Stimulated activated naive CD4-positive, alpha-beta T cell treated with Interleukin-2 at 50 U/mL for 16 hours (primary cell): ENCODE data around the gene PRDM16.

Experiments used
- DNase-seq: peaks from one replicate; lab custom pipeline; 2025; lab: John Stamatoyannopoulos, UW

PRDM16 gene

DNA sequence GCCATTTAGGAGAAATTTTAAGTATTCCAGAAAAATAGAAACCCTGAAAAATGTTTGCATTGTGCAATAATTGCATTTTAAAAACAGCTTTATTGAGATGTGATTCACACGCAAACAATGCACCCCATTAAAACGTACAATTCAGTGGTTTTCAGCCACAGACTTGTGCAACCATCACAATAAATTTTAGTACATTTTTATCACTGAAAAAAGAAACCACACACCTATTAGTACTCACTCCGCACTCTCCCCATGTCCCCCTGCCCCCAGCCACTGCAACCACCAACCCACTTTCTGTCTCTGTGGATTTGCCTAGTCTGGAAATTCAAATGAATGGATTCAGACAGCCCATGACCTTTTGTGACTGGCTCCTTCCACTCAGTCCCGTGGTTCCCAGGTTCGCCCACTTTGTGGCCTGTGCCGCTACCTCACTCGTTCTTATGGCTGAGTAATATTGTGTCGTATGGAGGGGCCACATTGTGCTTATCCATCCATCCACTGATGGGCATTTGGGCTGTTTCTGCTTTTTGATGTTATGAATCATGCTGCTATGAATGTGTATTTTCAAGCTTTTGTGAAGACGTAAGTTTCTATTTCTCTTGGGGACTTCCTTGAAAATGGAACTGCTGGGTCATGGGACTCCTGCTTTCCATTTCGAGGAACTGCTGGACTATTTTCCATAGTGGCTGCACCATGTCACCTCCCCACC, 237.7 kb downstream of the PRDM16 start:
- no peak for DNase-seq

DNA sequence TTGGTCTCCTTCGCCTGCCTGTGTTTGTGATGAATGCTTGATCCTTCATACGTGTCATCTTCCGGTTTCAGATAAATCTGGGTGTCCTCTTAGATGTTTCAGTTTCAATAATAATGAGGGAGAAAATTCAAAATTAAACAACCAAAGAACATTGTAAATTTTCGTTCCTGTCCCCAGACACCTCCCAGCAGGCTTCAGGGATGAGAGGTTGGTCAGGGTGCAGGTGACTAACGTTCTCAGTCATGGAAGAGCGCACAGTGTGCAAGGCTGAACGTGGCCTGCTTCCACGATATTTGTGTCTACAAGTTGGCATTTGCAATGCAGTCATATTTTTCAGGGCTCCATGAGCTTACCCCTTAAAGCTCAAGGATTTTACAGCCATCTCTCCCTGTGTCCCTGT, 238.4 kb downstream of the PRDM16 start:
- DNase-seq: no peak

DNA sequence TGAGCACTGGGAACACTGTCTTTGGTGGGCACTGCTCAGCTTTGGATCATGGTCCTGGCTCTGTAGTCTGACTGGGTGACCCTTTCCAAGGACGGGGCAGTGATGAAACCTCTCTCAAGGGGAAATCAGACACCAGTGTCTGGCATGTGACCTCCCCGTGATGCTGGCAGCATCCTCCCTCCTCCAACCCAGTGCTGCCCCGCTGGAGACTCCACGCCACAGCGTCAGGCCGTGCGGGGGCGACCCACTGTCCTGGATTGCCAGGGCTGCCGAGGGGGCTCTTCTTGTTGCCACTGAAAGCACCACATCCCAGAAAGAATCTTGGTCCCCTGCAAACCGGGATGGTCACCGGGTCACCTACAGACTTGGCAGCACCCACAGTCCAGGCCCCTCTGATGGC, 239.1 kb downstream of the PRDM16 start:
- no peak for DNase-seq

DNA sequence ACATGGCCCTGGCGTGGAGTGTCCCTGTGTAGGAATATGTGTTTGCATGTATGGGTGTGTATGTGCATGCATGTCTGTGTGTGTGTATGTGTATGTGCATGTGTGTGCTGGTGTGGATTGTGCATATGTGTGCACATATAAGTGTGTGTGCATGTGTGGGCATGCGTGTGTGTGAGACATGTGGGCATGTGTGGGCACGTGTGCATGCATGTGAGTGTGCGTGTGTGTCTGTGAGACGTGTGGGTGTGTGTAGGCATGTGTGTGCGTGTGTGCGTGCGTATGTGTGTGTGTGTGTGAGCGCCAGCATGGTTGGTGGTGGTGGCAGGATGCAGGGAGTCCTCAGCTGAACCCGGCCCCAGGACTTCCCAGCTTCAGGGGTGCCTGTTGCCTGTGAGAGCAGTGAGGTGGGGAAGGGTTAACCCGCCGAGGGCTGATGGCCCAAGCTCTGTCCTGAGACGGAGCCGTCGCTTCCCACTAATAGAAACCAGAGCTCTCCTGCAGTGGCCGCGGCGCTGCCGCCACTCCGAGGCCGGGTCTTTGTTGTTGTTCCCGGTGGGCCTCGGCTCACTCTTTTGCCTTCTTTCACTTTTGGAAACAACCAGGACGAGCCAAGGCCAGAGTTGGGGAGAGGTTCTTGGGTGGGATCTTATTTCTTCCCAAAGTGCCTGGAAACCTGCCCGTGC, 241.9 kb downstream of the PRDM16 start:
- no peak for DNase-seq

DNA sequence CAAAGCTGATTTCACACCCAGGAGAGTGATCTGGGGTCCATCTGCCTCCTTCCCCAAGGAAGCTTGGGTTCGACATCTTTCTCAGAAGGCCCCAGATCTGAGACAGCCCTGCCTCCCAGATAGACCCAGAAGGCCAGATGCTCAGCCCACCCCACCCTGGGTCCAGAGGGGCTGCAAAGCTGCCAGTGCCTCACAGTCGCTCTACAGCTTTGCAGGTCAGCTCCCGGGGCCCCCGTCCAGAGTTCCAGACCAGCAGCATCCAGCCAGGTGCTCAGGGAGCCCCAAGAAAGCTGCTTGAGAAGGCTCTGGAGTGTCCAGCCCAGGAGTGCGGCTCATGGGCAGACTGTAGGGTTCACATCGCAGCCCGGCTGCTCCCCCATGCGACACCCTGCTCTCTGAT, 242.7 kb downstream of the PRDM16 start:
- DNase-seq: no peak

DNA sequence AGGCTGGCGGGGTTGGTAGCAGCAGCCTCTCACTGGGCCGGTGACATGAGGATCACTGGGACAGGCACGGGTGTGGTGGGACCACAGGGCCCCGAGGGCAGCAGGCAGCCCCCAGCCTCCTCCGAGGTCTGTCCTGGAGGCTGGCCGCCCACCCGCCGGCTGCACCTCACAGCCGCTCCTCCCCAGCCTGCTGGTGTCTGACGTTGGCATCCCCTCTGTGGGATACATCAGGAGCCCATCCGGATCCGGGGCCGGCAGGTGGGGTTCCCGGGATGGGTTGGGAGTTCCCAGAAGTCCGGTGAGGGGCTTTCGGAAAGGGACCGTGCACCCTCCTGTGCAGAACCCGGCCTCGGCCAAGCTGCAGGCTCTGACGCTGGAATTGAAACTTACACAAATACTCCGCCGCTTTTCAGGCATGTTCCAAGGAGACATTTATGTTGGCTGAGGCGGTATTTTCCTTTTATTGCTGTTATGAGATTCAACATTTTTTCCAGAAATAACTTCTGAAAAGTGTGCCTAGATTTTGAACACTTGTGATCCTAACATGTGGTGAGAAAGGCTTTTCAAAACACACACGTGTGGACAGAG, 243.4 kb downstream of the PRDM16 start:
- DNase-seq: no peak

DNA sequence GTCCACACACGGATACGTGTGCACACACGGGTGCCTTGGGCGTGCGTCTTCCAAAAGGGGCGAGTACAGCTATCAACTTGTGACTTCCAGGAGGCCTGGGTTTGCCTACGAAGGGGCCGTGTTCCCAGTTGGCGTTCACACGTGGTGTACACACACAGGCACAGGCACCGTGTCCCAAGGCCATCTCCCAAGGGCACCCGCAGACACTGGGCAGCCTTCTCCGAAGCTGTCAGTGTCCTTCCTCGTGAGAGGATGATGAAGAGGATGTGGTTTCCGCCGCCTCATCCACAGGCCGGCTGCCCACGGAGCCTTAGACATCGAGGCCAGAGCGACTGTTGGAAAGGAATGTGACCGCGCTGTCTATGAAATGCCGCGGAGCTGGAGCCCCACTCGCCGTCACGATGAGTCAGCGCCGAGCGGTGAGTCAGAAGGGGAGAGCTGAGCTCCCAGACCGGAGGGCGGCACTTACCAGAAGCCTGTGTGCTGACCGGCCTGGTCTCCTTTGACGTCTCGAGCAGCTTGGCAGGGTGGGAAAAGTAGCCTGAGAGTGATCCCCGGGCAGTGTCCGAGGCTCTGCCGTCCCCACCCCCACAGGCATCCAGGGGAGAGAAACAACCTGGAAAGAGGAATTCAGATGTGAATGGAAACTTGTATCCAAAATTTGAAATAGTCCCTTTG, 244.0 kb downstream of the PRDM16 start:
- DNase-seq: no peak

DNA sequence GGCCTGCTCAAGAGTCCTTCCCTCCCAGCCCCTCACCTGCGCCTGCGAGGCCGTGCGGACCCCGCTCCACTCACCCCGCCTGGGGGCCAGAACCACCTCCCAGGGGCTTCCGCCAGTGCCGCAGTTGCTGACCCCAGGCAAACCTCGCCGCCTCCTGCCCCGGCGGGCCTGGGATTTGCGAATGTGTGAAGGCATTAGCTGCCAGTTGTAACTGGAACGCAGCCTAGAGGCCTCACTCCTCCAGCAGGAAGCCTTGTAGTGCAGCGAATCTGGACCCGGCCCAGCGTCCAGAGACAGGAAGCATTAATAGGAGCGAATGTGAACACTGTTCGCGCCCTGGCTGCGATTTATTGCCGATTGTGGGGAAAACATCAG, 244.6 kb downstream of the PRDM16 start:
- no peak for DNase-seq

DNA sequence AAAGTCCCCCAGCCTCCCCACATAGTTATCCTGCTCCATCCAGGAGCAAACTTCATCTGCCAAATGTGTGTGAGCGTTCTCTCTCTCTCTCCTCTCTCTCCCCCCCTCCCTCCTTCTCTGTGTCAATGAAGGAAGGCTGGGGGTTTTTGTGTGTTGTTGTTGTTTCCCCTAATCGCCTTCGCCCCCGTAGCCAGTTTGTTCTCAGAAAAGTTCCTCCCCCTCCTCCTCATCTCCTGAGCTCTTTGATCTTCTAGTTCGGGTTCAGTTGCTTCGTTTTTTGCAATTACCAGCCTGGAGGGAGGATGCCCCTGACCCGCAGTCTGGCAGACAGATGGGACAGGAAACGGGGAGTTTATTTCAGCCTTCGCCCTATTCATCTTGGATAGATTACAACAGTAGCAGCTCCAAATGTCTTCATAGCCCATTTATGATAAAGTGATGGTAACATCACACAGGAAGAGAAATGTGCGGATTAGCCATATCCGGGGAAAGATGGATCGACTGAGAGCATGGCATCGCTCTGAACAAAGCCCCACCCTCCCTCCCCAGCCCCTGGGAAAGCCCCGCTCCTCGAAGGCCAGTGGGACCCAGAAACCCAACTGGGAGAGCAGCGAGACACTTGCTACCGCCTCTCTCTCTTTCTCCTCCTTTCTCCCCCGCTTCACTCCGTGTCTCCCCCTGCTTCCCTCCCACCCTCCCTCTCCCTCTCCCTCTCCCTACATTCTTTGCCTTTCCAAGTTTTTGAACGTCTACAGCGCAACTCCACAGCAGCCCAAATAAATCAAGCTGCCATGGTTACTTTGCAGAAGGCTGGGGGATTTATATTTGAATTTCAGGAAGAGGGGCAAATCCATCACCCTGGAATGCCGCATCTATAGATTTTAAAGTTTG, 245.7 kb downstream of the PRDM16 start:
- DNase-seq: no peak

DNA sequence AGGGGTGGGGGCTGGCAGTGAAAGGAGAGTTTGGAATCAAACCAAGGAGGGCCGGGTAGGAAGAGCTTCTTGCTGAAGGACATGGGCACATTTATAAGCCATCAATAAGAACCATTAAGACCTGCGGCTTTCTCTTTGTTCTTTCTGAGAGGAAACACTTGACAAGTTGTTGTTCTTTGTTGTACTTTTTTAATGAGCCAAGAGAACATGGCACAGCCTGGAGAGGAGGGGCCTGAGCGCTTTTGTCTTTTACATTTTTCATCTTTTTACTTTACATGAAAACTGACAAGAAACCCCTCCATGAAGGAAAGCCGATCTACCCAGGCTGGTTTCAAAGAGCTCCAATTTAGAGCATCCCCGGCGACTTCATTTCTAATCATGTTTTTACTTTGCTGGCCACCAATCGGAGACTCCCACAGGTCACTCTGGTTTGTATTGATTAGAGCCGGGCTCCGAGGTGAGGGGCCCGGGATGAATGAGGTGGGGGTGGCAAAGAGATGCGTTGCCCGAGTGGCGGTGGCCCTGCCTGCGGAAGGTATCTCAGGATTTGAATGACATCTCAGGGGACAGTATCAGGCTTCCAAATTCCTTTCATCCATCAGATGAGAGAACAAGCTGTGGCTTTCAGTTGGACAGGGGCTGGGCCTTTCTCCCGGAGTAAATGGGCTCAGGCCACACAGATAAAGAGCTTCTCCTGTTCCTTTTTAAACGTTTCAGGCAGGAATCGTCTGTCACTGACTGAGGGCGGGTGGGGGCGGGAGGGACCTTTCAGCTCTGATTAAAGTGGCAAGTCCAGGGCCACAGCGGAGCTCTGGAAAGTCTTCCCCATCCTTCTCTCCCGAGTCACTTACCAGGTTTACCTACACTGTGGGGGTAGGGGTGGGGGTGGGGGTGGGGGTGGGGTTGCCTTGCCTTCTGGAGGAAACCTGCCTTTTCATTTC, 246.7 kb downstream of the PRDM16 start:
- DNase-seq: no peak

DNA sequence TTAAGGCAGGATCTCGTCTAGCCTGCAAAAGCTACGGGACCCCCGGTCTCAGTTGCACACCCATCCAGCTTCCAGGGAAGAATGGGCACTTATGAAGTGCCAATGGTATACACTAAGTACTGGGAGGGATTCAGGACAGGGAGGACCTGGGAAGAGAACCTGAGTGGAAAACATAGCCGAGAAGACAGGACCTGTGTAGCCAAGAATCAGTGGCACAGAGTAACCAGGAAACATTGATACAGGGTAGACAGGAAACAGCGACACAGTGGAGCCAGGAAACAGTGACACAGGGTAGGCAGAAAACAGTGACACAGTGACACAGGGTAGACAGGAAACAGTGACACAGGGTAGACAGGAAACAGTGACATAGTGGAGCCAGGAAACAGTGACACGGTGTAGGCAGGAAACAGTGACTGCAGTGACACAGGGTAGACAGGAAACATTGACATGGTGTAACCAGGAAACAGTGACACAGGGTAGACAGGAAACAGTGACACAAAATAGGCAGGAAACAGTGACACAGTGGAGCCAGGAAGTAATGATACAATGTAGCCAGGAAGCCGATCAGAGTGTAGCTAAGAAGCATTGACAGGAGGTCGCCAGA, 247.4 kb downstream of the PRDM16 start:
- no peak for DNase-seq

DNA sequence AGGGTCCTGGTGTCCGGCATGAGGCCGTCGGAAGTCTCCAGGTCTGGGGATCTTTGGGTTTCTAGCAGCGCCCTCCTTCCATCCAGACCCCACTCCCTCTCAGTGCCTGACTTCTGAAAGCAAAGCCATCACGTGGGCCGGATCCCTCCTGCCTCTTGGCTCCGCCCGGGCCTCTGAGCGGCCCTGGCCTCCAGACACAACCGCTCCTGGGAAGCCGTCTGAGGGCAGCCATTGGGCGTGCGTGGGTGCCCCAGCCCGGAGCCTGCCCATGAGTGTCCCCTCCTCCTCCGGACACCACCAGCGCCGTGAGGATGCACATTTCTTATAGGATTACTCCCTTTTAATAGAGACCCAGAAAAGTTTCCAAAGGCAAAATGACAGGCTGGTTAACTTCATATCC, 248.5 kb downstream of the PRDM16 start:
- DNase-seq: no peak

DNA sequence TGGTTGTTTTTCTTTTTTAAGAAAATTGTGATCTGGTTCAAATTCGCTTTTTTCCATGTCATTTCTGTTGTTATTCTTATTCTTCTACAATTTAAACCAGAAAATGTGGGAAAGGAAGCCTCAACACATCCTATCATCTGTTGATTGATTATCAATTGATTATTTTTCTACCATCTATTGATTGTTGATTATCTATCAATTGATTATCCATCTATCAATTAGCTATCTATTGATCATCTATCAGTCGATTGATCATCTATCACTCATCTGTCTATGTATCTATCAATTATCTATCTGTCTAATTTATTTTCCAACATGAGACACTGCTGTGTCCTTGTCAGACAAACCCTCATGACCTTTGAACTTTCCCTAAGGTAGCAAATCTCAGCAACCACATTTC, 249.3 kb downstream of the PRDM16 start:
- no peak for DNase-seq

DNA sequence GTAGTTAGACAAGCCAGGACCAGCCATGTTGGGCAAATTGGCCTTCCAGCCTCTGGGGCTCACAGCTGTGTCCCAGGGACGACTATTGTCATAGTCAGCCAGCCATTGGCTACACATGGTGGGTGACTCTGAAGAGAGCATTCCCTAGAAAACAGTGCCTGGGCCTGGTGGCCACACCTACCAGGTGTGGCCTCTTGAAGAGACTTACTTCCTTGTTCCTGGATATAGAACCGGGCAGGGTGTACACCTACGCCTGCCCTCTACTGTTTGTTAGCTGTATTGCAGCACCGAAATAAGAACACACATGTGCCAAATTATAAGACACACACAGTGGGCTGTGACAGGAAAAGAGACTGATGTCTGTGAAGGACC, 250.9 kb downstream of the PRDM16 start:
- no peak for DNase-seq

DNA sequence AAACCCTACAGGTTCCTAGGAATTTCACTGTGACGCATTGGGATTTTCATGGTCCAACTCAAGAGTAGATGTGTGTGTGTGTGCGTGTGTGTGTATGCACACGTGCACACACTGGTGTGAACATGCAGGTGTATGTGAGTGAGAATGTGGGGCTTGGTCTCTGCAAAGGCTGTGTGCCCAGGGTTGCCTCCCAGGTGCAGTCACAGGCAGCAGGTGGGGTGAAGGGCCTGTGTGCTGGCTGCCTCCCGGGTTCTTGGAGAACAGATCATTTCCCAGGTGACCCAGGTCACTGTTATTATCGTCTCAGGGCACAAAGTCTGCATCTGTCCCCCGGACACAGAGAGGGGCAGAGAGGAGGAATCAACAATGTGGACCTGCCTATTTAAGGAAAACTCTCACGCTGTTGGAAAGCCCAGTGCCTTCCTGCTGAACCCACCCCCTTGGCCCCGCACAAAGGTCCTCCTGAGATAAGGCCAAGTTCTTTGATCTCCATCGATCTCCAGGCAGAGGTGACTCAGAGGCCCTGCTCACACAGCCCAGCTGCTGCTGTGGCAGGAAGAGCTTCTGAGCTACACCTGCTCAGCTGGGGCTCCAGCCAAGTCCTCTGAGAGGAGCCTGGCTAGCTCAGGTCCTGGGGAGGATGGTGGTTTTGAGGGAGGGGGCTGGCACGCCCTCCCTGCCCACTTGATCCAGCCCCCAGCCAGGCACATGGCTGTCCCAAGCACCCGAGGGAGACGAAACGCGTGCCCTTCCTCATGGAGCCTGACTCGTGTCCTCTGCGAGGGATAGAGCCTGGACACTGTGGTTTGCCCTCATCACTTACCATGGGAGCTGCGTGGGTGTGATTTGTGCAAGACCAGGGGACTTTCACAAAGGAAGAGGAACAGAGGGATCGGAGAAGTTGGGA, 251.5 kb downstream of the PRDM16 start:
- DNase-seq: no peak

DNA sequence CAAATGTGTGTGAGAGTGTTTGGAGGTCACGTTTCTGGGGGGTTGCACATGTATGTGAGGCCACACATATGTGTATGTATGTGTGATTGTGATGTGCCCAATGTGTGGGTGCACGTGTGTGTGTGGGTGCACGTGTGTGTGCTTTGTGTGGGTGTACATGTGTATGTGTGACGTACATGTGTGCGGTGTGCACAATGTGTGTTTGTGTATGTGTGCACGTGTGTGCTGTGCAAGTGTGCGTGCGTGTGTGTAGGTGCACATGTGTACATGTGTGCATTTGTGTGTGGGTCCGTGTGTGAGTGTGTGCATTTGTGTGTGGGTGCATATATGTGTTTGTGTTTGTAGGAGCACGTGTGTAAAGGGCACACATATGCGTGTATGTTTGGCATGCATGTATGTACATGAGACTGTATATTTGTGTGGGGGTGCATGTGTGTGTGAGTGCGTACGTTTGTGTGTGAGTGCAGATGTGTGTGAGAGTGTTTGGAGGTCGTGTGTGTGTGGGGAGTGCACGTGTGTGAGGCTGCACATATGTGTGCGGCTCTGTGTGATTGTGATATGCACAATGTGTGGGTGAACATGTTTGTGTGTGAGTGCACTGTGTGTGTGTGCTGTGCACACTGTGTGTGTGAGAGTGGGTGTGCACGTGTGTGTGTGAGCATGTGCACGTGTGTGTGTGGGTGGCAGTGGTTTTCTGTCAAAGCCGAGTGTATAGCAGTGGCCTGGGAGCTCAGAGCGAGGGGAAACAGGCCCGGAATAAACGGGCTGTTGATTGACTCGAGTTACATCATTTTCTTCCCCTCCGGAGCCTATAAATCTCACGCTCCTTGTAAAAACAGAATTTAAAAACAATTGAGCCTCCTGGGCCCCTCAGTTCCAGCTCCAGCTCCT, 252.8 kb downstream of the PRDM16 start:
- no peak for DNase-seq

DNA sequence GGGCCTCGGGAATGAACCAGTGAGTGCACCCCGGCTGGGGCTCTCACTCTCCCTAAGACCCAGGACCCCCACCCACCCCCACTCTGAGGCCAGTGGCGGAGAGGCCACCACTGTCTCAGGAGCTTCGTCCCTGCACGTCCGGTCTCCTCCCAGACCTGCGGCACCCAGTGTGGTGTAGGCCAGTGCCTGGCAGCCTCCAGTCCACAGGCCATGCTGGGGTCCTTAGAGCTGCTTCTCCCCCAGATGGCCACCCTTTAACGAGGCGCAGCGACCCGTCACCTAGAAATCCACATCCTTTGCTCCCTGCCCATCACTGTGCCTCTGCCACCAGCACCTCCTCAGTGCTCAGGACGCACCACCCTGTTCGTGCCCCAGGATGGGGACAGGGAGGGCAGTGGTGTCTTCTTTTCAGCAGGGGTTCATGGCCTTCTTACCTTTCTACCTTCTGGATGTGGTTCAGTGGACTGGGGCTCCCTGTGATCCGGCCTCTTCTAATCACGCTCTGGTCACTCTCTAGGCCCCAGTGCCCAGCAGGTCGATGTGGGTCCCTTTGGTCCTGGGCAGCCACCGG, 253.5 kb downstream of the PRDM16 start:
- DNase-seq: no peak
